Activated CD4-positive, alpha-beta T cell treated with anti-CD3 and anti-CD28 coated beads for 36 hours (primary cell): ENCODE results near the gene AMBN. TPM values are rescaled to one million over a fixed set of nuclear protein-coding genes. Genes with fewer than 3 reads are reported as not detected.
A peak's percentile ranks its signal among the peaks of the same experiment; 100 is the strongest.

Experiments used
- ATAC-seq: fragments of 200-7000 bp; cut with Tn5 transposase; one replicate; pipeline ENCODE4 v1.10.0; 2021; ENCODE audit warnings: mild to moderate bottlenecking, moderate library complexity
- CTCF ChIA-PET: fragments of 350-600 bp; sonication (Branson Sonifier 250); formaldehyde crosslinking; loops from one replicate; lab custom pipeline; 2021; ENCODE audit warnings: antibody characterized with exemption; lab: Charles Lee
- POLR2A ChIA-PET: fragments of 350-600 bp; sonication (Branson Sonifier 250); formaldehyde crosslinking; loops from one replicate; lab custom pipeline; 2021; ENCODE audit warnings: antibody characterized with exemption, inconsistent platforms; lab: Charles Lee
- DNase-seq: peaks from one replicate; pipeline ENCODE4 v3.0.0-alpha.2; 2020
- H3K27ac Mint-ChIP-seq: one replicate; pipeline ENCODE4 v1.8.0; 2021; ENCODE audit warnings: mixed read lengths
- H3K27me3 Mint-ChIP-seq: one replicate; pipeline ENCODE4 v1.8.0; 2021; ENCODE audit warnings: mixed read lengths
- H3K36me3 Mint-ChIP-seq: one replicate; pipeline ENCODE4 v1.8.0; 2021; ENCODE audit warnings: low read depth, mixed read lengths
- H3K4me1 Mint-ChIP-seq: one replicate; pipeline ENCODE4 v1.8.0; 2021; ENCODE audit warnings: mixed read lengths
- H3K4me3 Mint-ChIP-seq: one replicate; pipeline ENCODE4 v1.8.0; 2021; ENCODE audit warnings: mild to moderate bottlenecking, moderate library complexity, mixed read lengths
- H3K9me3 Mint-ChIP-seq: one replicate; pipeline ENCODE4 v1.8.0; 2021; ENCODE audit warnings: low read depth, mixed read lengths
- intact Hi-C, 2 experiments: fragments of 100-400 bp; cut with DNase I in 1 of 2; cut with micrococcal nuclease in 1 of 2; formaldehyde crosslinking; loops; one replicate each; pipeline versions ENCODE4 v1.14.2 to v1.15.1; 2022 to 2024; cut with DNase I, micrococcal nuclease
- total RNA-seq, 2 experiments: library from RNA; stranded (reverse); gene quantifications; one replicate each; pipeline ENCODE4 v1.2.3, GENCODE V29; 2021

AMBN gene
- not detected for total RNA-seq

DNA sequence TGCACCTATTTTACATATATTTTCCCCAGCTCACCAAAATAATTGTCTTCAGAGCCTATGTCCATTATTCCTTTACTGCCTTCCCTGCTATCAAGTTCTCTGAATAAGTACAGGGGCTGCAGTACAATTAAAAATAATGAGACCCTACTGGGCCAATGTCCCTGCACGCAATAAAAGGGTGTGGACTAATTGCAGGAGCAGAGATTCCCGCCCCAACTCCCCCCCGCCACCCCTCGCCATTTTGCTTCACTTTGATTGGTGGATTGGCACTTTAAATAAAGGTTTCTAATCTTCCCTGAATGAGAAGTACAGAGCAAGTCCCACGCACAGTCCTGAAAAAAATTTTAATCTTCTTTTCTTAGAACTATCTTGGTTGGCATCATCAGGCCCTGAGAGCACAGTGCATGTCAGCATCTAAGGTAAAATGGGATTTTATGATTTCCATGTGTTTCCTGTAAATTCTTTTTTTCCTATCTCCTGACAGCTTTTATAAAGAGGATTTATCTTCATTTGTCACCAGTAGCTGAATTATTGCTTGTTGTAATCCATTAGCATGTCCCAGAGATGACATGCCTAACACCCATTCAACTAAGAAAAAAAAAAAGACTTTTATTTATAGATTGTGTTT is at the start of gene AMBN:
AMBN (plus strand) TSS at position 302 of the 628 bp plus-strand sequence; CDS start at position 405, 103 bp downstream.
- intact Hi-C loops = no loop called here
- peaks cover 7% of the 10 kb centered on the region for H3K27me3 Mint-ChIP-seq
- H3K4me3 Mint-ChIP-seq = no peak within 1 kb of the TSS

DNA sequence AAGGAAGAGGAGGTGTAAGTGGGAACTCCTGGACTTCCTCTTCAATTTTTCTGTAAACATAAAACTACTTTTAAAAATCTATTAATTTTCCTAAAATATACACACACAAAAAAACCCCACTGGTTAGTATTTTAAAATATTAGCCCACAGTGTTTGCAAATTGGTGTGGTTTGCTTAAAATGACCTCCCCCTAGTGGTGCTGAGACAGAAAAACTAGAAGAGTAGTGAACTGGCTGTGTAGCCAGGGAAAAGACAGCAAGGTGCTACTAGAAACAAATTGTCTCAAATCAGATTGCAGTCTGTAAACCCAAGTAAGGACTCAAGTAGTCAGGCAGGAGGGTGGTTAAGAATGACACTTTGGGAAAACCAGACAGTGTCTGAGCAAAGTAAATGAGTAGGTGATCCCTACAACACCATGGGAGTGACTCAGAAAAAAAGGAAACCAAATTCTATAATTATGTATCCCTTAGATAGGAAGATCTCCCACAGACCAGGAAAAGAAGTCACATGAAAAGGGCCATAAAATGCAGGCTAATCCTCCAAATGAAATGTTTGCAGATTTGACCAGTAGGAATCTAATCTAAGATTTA is 47.7 kb upstream of the AMBN start:
- POLR2A ChIA-PET = no interaction called here
- Mint-ChIP-seq H3K4me1 (no peaks in the 10 kb centered on the region), H3K9me3 (no peaks in the 10 kb centered on the region), H3K4me3 (no peak overlapping the region), H3K36me3 (no peaks in the 10 kb centered on the region), H3K27ac (no peak overlapping the region), H3K27me3 (peaks cover 16% of the 10 kb centered on the region)
- ATAC-seq = no peak
- CTCF ChIA-PET = no interaction called here
- intact Hi-C loops = no loop called here
- DNase-seq = no peak

More for the DNA sequence above, at the start of gene AMBN:
- ChIA-PET POLR2A (no interaction called here), CTCF (interaction anchor here (0.9 kb wide), 1 partner anchor 14 kb away, joined by 3 read pairs; no protein-coding TSS in a partner anchor)
- Mint-ChIP-seq H3K9me3 (no peaks in the 10 kb centered on the region), H3K36me3 (no peaks in the 10 kb centered on the region), H3K4me1 (no peaks in the 10 kb centered on the region), H3K27ac (no peak within 1 kb of the TSS)
- no peak for DNase-seq
- ATAC-seq = no peak

GRCh38 chr4:70556856-70557255 is 35.2 kb upstream of the AMBN start:
- H3K4me3 Mint-ChIP-seq = no peak overlapping the region
- DNase-seq (no peak), ATAC-seq (no peak)
- peaks cover 6% of the 10 kb centered on the region for H3K9me3 Mint-ChIP-seq
- ChIA-PET CTCF (interaction anchor here (0.7 to 1.1 kb wide), 2 partner anchors 12 to 676 kb away, joined by 3 read pairs; no protein-coding TSS in a partner anchor), POLR2A (no interaction called here)
- H3K36me3 Mint-ChIP-seq = no peaks in the 10 kb centered on the region
- no peak overlapping the region for H3K27ac Mint-ChIP-seq
- H3K4me1 Mint-ChIP-seq = no peaks in the 10 kb centered on the region
- intact Hi-C loops = no loop called here
- peaks cover 3% of the 10 kb centered on the region for H3K27me3 Mint-ChIP-seq

DNA sequence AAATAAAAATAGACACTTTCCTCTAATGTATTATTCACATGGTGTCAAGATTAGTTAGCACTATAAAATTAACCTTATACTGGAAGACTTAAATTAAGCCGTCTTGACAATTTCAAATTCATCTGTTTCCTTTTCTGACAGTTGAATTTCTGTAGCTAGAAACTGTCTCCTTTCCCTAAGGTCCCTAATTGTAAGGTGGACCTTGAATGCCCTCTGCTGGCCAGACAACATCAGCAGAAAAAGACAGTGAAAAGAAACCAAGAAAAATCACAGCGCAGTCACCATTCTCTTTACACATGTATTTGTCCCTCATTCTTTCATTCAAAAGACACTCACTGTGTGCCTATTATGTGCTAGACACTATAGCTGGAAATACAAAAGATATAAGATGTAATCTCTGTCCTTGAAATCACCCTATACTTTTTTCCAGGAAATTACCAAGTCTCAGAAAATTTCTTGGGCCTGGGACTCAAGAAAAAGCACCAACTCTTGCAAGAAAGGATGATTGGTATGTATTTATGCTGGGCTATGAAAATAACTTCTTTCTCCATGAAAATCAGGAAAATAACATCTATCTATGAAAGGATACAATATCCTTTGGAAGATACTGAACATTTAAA is 32.7 kb upstream of the AMBN start:
- DNase-seq = peak; percentile 64
- Mint-ChIP-seq H3K4me1 (no peaks in the 10 kb centered on the region), H3K27ac (no peak overlapping the region), H3K27me3 (no peaks in the 10 kb centered on the region), H3K4me3 (no peak overlapping the region), H3K9me3 (peaks cover 6% of the 10 kb centered on the region), H3K36me3 (no peaks in the 10 kb centered on the region)
- CTCF ChIA-PET = interaction anchor here (0.6 to 1.9 kb wide), 8 partner anchors 9 to 869 kb away, joined by 3 to 5 read pairs (median 3); no protein-coding TSS in a partner anchor
- intact Hi-C loops = loop anchor here in 1 of 2 experiments (2.0 kb wide), 1 partner anchor 871 kb away; no protein-coding TSS in a partner anchor
- ATAC-seq = no peak
- POLR2A ChIA-PET = no interaction called here

- Mint-ChIP-seq H3K4me3 (no peak overlapping the region), H3K27ac (no peak overlapping the region), H3K36me3 (no peaks in the 10 kb centered on the region), H3K9me3 (peaks cover 6% of the 10 kb centered on the region), H3K4me1 (no peaks in the 10 kb centered on the region), H3K27me3 (no peaks in the 10 kb centered on the region)
- DNase-seq (no peak), ATAC-seq (no peak)
- ChIA-PET CTCF (interaction anchor here (1.2 to 1.9 kb wide), 2 partner anchors 13 to 869 kb away, joined by 4 to 5 read pairs; no protein-coding TSS in a partner anchor), POLR2A (no interaction called here)
- intact Hi-C loops = loop anchor here in 1 of 2 experiments (2.0 kb wide), 1 partner anchor 871 kb away; no protein-coding TSS in a partner anchor
Observed at GRCh38 chr4:70559924-70560323, 32.1 kb upstream of the AMBN start.

GRCh38 chr4:70564033-70564432 is 28.0 kb upstream of the AMBN start:
- Mint-ChIP-seq H3K4me1 (no peaks in the 10 kb centered on the region), H3K27me3 (no peaks in the 10 kb centered on the region), H3K27ac (no peak overlapping the region), H3K36me3 (no peaks in the 10 kb centered on the region), H3K4me3 (no peak overlapping the region), H3K9me3 (no peaks in the 10 kb centered on the region)
- POLR2A ChIA-PET = no interaction called here
- intact Hi-C loops = no loop called here
- ATAC-seq = no peak
- no peak for DNase-seq
- CTCF ChIA-PET = no interaction called here

DNA sequence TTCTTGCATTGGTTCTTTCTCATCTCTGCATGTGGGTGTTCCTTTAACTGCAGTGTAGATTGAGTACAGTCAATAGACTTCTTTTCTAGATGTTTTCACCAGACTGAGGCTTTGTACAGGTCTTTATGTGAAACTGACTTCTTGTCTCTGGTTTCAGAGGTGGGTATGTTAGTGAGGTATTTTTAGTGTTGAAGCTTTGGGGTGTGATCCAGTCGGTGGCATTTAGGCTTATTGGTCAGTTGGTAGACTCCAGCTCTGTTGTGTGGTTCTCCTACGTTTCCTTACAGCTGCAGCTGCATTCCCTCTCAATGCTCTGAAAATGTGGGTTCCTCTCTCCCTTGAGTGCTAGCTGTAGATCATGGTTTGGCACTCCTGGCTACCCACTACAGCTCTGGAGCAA is 21.3 kb upstream of the AMBN start:
- Mint-ChIP-seq H3K4me3 (no peak overlapping the region), H3K27me3 (peaks cover 6% of the 10 kb centered on the region), H3K4me1 (no peaks in the 10 kb centered on the region), H3K36me3 (no peaks in the 10 kb centered on the region), H3K9me3 (no peaks in the 10 kb centered on the region), H3K27ac (no peak overlapping the region)
- intact Hi-C loops = no loop called here
- ChIA-PET POLR2A (no interaction called here), CTCF (no interaction called here)
- DNase-seq (no peak), ATAC-seq (no peak)

DNA sequence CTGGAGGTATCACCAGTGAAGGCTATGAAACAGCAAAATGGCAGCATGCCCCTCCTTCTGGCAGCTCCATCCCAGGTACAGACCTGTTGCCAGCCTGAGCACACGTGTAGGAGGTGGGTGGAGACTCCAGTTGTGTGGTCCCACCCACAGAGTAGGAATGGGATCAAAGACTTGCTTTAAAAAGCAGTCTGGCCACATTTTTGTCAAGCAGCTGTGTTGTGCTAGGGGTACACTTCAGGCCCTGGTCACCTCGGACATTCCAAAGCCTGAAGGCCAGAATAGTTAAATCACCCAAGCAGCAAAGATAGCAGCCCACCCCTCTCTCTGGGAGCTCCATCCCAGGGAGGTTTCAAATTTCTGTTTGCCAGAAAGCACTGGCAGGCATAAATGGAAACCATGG is 20.3 kb upstream of the AMBN start:
- POLR2A ChIA-PET = no interaction called here
- ATAC-seq (no peak), DNase-seq (no peak)
- CTCF ChIA-PET = interaction anchor here (0.6 to 1.6 kb wide), 2 partner anchors 10 to 12 kb away, joined by 4 to 5 read pairs; no protein-coding TSS in a partner anchor
- Mint-ChIP-seq H3K36me3 (no peaks in the 10 kb centered on the region), H3K27ac (no peak overlapping the region), H3K4me1 (no peaks in the 10 kb centered on the region), H3K9me3 (no peaks in the 10 kb centered on the region), H3K27me3 (peaks cover 6% of the 10 kb centered on the region), H3K4me3 (no peak overlapping the region)
- intact Hi-C loops = no loop called here

GRCh38 chr4:70575964-70576363 is 16.1 kb upstream of the AMBN start:
- H3K27me3 Mint-ChIP-seq = peaks cover 4% of the 10 kb centered on the region
- intact Hi-C loops = no loop called here

DNA sequence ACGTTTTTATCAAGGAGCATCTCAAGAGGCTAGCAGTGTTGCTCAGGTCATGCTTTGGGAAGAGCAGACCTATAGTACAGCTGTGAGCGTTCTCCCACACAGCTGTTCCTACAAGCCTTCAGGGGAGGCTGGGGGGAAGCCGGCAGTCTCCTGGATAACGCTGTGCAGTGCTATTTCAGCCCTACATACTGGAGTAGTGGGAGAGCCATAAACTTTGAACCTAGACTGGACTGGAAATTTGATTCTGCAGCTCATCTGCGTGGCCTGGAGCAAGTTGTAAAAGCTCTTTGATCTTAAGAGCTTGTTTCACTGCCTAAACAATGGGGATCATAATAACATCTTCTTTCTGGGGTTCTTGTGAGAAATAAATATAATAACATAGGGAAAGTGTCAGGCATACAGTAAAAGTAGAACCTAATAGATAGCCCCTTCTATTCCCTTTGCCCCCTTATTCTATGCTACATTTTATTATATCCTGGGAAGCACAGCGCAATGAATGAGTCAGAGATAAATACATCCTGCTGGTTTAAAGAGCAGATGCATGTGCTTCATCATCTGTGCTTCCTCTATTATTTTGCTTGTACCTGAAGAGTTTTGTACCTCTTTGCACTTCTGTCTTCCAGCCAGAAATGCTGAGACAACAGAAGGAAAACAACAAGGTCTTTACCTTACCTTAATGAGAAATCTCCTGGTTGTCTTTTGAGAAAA is 14.7 kb upstream of the AMBN start:
- no peaks in the 10 kb centered on the region for H3K4me1 Mint-ChIP-seq
- POLR2A ChIA-PET = no interaction called here
- intact Hi-C loops = no loop called here

More at GRCh38 chr4:70575964-70576363, 16.1 kb upstream of the AMBN start:
- H3K4me3 Mint-ChIP-seq = no peak overlapping the region
- H3K4me1 Mint-ChIP-seq = no peaks in the 10 kb centered on the region
- ChIA-PET POLR2A (no interaction called here), CTCF (no interaction called here)
- no peak overlapping the region for H3K27ac Mint-ChIP-seq
- ATAC-seq (no peak), DNase-seq (no peak)
- no peaks in the 10 kb centered on the region for H3K36me3 Mint-ChIP-seq
- no peaks in the 10 kb centered on the region for H3K9me3 Mint-ChIP-seq

GRCh38 chr4:70581980-70582379 is 10.1 kb upstream of the AMBN start:
- Mint-ChIP-seq H3K27ac (no peak overlapping the region), H3K4me3 (no peak overlapping the region), H3K9me3 (no peaks in the 10 kb centered on the region), H3K4me1 (no peaks in the 10 kb centered on the region), H3K27me3 (no peaks in the 10 kb centered on the region), H3K36me3 (no peaks in the 10 kb centered on the region)
- intact Hi-C loops = no loop called here
- ATAC-seq (no peak), DNase-seq (no peak)
- POLR2A ChIA-PET = no interaction called here
- CTCF ChIA-PET = no interaction called here

More for the DNA sequence above, 14.7 kb upstream of the AMBN start:
- Mint-ChIP-seq H3K27ac (no peak overlapping the region), H3K4me3 (no peak overlapping the region), H3K27me3 (peaks cover 2% of the 10 kb centered on the region), H3K9me3 (no peaks in the 10 kb centered on the region), H3K36me3 (no peaks in the 10 kb centered on the region)
- DNase-seq (no peak), ATAC-seq (no peak)
- CTCF ChIA-PET = no interaction called here
